Fibroblast of lung (primary cell): ENCODE results near the gene EPB41L5.

Experiments
- CTCF ChIP-seq, 2 donors: IDR thresholded peaks in 1 of 2; conservative IDR thresholded peaks in 1 of 2; 1 replicate in 1 of 2; 2 replicates in 1 of 2; pipeline ENCODE4 v1.5.1; 2011 to 2012; ENCODE audit warnings: low read length in 2 of 2, control low read depth in 1 of 2, inconsistent platforms in 1 of 2, low read depth in 1 of 2, mild to moderate bottlenecking in 1 of 2
- EZH2 ChIP-seq: IDR thresholded peaks from 2 replicates; pipeline ENCODE4 v1.5.1; 2012; ENCODE audit warnings: low read length, control low read depth, mild to moderate bottlenecking; ENCODE audit errors: missing control alignments

- no peak for TF ChIP-seq CTCF (conservative IDR thresholded peaks at IDR 0.05 in 1 of 2, IDR thresholded peaks at IDR 0.05 in 1 of 2; ENCODE audit: low read depth in 1 of 2, low read length in 2 of 2)
- TF ChIP-seq EZH2 = no peak
Measured at GRCh38 chr2:120013597-120014223, 833 bp downstream of the EPB41L5 start.
